Smooth muscle cell of the pulmonary artery (primary cell): ENCODE results near the gene GRAP. TPM values are rescaled to one million over a fixed set of nuclear protein-coding genes. Genes with fewer than 3 reads are reported as not detected.

Experiments used
- total RNA-seq: library from RNA; depleted of rRNA; stranded (reverse); fragments of >200 nt; gene quantifications from 2 replicates; pipeline ENCODE4 v1.2.3, GENCODE V29; 2014

The GRAP gene
- 0.13 and 0.20 TPM in 2 replicates for total RNA-seq

GRCh38 chr17:19046782-19047375 lies at the start of gene GRAP:
Gene GRAP, minus strand, starts transcription at chr17:19046957. Its CDS starts 31 bp downstream, at chr17:19046926.

GRCh38 chr17:19004421-19005136 lies 42.2 kb downstream of the GRAP start, which contains the start of gene FAM83G:
Gene FAM83G, minus strand, starts transcription at chr17:19004764. Its CDS starts 723 bp downstream, at chr17:19004041.

Other genes starting within 250 kb of the GRAP start
- 27.1 and 32.9 TPM in 2 replicates for gene PRPSAP2, start 188.8 kb downstream of the GRAP start, total RNA-seq
- gene SLC5A10, start 94.8 kb downstream of the GRAP start, total RNA-seq: under 0.01 TPM in 1 of 2 replicates, not detected in the other
- gene FAM83G, start 42.2 kb downstream of the GRAP start, total RNA-seq: 8.1 and 27.7 TPM in 2 replicates
- gene GRAPL, start 80.6 kb upstream of the GRAP start, total RNA-seq: 0.20 TPM in 1 of 2 replicates, not detected in the other
- gene EPN2, start 190.4 kb upstream of the GRAP start, total RNA-seq: 43.1 and 44.3 TPM in 2 replicates